Skeletal muscle cell (primary cell): Measurements from ENCODE around the gene REXO1.
A peak's percentile ranks its signal among the peaks of the same experiment; 100 is the strongest.

Source experiments
- DNase-seq: peaks from one replicate; pipeline ENCODE4 v3.0.0-alpha.2; 2010; ENCODE audit warnings: low read depth
- H3K4me3 ChIP-seq: 2 replicates; pipeline ENCODE4 v1.5.1; 2011; ENCODE audit warnings: low read depth, mild to moderate bottlenecking, control low read depth, low read length, moderate library complexity

The REXO1 gene

GRCh38 chr19:1851654-1852580 is 3.6 kb upstream of the REXO1 start:
- H3K4me3 ChIP-seq: no peak overlapping the region
- no peak for DNase-seq

GRCh38 chr19:1850809-1851653 is 2.7 kb upstream of the REXO1 start:
- no peak overlapping the region for H3K4me3 ChIP-seq

GRCh38 chr19:1849886-1850398 is 1.7 kb upstream of the REXO1 start:
- DNase-seq: no peak
- no peak overlapping the region for H3K4me3 ChIP-seq

More at GRCh38 chr19:1850809-1851653, 2.7 kb upstream of the REXO1 start:
- DNase-seq: no peak

- DNase-seq: no peak
- no peak overlapping the region for H3K4me3 ChIP-seq
Observed at GRCh38 chr19:1849132-1849474, 820 bp upstream of the REXO1 start.

GRCh38 chr19:1847684-1848398 is 442 bp downstream of the REXO1 start:
- no peak for DNase-seq

GRCh38 chr19:1847348-1847683 is 967 bp downstream of the REXO1 start:
- no peak for DNase-seq

More at GRCh38 chr19:1847684-1848398, 442 bp downstream of the REXO1 start:
- peak overlapping the region; percentile 96 for H3K4me3 ChIP-seq

GRCh38 chr19:1846517-1847204 is 1.6 kb downstream of the REXO1 start:
- no peak for DNase-seq
- H3K4me3 ChIP-seq: peak overlapping the region; percentile 96

More at GRCh38 chr19:1847348-1847683, 967 bp downstream of the REXO1 start:
- H3K4me3 ChIP-seq: peak overlapping the region; percentile 96

GRCh38 chr19:1845642-1846041 is 2.6 kb downstream of the REXO1 start:
- DNase-seq: no peak
- H3K4me3 ChIP-seq: no peak overlapping the region

- no peak overlapping the region for H3K4me3 ChIP-seq
- no peak for DNase-seq
Observed at GRCh38 chr19:1845125-1845515, 3.2 kb downstream of the REXO1 start.

GRCh38 chr19:1844513-1845124 is 3.7 kb downstream of the REXO1 start:
- H3K4me3 ChIP-seq: no peak overlapping the region
- no peak for DNase-seq

GRCh38 chr19:1843646-1844394 is 4.5 kb downstream of the REXO1 start:
- no peak for DNase-seq
- no peak overlapping the region for H3K4me3 ChIP-seq

- no peak overlapping the region for H3K4me3 ChIP-seq
- DNase-seq: no peak
Observed at GRCh38 chr19:1843116-1843515, 5.2 kb downstream of the REXO1 start.

- no peak overlapping the region for H3K4me3 ChIP-seq
Observed at GRCh38 chr19:1841209-1841924, 6.9 kb downstream of the REXO1 start.

GRCh38 chr19:1840541-1841115 is 7.7 kb downstream of the REXO1 start:
- H3K4me3 ChIP-seq: no peak overlapping the region
- no peak for DNase-seq

More at GRCh38 chr19:1841209-1841924, 6.9 kb downstream of the REXO1 start:
- DNase-seq: no peak

GRCh38 chr19:1839658-1840540 is 8.4 kb downstream of the REXO1 start:
- H3K4me3 ChIP-seq: no peak overlapping the region
- DNase-seq: no peak

- no peak for DNase-seq
- H3K4me3 ChIP-seq: no peak overlapping the region
Observed at GRCh38 chr19:1837625-1838105, 10.6 kb downstream of the REXO1 start.
